Activated CD8-positive, alpha-beta memory T cell treated with anti-CD3 and anti-CD28 coated beads, Interleukin-2, amount 50 U/mL, for 48 hours (primary cell): ENCODE measurements around the gene PLEKHG7.
"Not testable (repeated sequence)": the region's sequence is repeated elsewhere in the genome, so short reads cannot be mapped to it uniquely, and the experiment has no call there.

Experiments used
- DNase-seq: peaks from one replicate; pipeline ENCODE4 v3.0.0-alpha.2; 2020

The PLEKHG7 gene

DNA sequence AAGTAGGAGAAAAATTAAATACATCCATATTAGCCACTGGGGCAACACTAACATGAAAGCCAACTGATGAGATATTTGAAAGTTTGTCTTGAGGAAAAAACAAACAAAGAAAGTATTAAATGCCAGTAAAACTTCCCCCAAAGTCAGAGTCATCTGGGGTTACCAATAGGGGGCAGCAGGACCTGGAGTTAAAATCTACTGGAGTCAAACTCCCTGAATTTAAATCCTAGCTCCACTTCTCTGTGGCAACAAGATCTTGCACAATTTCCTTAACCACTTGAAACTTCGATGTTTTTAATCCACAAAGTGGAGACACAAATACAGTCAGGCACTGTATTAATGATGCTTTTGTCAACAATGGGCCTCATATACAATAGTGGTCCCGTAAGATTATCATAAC is 14.4 kb downstream of the PLEKHG7 start:
- DNase-seq = no peak

- no peak for DNase-seq
Observed at GRCh38 chr12:92718483-92718990, 15.7 kb downstream of the PLEKHG7 start.

DNA sequence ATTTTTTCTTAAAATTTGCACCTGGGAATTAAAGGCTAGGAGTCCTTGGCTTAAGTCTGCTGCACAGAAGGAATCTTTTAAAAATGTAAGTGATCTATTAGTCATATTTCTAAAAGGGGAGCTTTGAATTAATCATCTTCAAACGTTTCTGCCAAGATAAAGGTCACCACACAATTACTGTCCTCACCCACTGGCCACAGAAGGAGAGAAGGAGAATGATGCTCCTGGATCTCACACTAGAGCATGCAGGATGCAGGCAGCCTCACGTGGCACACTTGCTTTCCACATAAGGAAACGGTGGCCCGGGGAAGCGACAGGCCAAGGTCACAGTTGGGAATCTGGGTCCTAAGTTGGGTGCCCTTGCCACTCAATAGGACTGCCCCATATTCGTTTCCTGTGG is 16.9 kb downstream of the PLEKHG7 start:
- DNase-seq = no peak

DNA sequence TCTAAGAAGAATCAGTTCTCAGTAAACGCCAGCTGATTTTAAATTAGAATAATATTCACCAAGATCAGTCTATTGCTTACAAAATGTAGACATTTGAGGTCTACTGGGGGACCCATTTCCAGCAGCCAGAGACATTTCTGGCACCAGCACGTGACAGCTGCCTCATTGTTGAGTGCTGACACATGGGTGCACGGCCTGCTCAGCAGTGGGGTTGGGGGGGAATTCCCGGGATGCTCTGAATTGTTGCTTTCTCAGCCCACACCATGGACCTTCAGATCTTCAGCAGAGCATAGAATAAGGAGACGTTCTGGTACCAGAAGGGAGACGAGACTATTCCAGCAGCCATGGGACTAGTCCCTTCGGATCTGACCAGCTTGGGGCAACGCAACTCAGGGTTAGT is 18.3 kb downstream of the PLEKHG7 start:
- no peak for DNase-seq

GRCh38 chr12:92721656-92722055 is 18.9 kb downstream of the PLEKHG7 start:
- DNase-seq = no peak

DNA sequence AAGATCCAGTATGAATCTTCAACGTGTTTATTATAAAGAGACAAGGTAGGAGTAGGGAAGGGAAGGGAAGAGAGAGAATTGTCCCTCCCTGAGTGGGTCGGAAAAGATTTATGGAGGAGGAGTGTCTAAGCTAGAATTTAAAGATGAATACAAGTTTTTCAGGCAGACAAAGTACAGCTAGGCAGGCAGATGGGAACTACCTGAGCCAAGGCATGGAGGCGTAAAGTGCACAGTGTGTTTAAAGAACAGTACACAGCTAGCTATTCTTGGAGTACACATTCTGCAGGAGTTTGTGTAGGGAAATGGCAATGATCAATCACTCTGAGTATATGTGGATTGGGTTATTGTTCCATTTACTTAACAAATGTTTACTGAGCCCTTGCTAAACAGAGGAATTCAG is 20.1 kb downstream of the PLEKHG7 start:
- DNase-seq = no peak

GRCh38 chr12:92726850-92727249 is 24.1 kb downstream of the PLEKHG7 start:
- DNase-seq = no peak

GRCh38 chr12:92729773-92730305 is 27.1 kb downstream of the PLEKHG7 start:
- DNase-seq = no peak

GRCh38 chr12:92730758-92731157 is 28.0 kb downstream of the PLEKHG7 start:
- no peak for DNase-seq

DNA sequence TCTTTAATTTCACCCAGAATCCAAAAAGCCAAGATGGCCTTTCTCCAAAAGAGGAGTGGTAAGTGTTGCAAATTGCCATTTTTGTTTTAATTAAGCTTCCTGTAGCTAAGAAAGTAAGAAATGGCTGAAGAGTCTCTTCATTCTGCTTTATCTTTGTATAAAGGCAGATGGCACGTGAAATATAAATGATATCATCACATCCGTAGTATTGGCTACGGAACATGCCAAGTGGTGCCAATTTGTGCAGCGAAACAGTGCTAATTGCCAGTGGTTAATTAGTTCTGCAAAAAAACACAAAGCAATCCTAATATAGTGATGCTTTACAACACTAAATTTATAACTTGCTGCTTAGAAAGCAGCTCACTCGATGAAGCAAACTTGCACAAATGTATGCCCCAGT is 29.4 kb downstream of the PLEKHG7 start:
- no peak for DNase-seq

GRCh38 chr12:92732716-92733115 is 29.9 kb downstream of the PLEKHG7 start:
- DNase-seq = no peak

GRCh38 chr12:92733181-92733580 is 30.4 kb downstream of the PLEKHG7 start:
- DNase-seq = no peak

GRCh38 chr12:92733661-92734060 is 30.9 kb downstream of the PLEKHG7 start:
- DNase-seq = no peak

DNA sequence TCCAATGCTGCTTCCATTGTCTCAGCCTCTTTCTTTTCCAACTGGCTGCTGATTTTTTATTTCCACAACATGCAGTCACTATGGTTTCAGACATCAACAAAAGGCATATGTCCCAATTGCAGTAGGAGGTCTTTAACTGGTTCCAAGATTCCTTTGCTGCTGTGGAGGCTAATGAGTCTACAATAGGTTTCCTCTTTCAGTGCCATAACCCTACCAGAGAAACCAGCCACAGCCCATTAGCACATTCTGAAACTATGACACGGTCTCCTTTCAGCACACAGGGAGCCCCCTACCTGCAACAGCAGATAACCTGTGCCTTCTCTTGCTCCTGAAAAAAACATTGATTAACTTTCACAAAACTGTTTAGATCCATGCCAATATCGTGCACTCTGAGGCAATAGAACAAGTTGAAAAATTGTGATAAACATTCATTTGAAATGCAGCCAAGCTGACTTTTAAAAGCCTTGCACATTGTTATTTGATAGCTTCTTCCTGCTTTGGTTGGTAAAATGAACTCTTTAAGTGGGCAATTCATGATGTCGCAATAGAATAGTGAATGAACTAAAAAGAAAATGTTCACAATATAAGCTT is 32.4 kb downstream of the PLEKHG7 start:
- DNase-seq = no peak

GRCh38 chr12:92736605-92737004 is 33.8 kb downstream of the PLEKHG7 start:
- DNase-seq = no peak

DNA sequence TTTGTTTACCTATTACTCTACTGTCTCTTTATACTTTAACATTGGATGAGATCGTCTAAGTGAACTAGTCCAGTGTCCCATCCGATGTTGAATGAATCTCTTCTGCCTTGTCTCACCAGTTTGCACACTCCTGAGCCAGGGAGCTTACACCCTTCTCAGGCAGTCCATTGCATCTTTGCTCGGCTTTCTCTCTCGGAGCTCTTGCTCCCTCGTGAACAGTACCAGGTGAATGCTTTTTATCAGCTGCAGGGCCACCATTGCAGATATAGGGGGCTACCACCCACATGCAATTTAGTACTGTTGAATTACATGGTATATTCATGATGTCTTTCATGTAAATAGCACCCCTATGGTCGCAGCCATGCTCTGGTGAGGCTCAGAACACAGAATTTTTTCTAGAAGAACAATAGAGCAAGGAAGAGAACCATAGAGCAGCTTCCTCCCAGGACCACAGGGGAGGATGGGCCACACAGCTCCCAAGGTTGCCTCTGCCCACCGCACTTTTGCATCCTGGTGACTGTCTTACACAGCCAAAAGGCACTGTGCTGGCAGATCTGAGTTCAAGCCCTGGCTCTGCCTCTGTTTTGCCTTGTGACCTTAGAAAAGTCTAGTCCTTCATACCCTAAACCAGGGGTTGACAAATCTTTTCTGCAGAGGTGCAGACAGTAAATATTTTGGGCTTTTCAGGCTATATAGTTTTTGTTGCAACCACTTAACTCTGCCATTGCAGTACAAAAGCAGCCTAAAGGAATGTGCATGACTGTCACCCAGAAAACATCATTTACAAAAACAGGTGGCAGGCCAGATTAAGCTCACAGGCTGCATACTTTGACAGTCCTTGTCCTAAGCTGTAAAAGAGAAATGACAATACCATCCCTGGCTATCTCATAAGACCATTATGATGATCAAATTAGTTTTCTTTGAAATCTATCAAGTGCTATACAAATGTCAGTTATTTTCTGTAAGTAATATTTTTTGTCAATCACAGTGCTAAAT is 35.4 kb downstream of the PLEKHG7 start:
- DNase-seq = no peak

GRCh38 chr12:92739113-92739512 is 36.3 kb downstream of the PLEKHG7 start:
- DNase-seq = no peak

- no peak for DNase-seq
Observed at GRCh38 chr12:92740411-92740810, 37.6 kb downstream of the PLEKHG7 start.

- DNase-seq = no peak
Observed at GRCh38 chr12:92743026-92743425, 40.2 kb downstream of the PLEKHG7 start.

DNA sequence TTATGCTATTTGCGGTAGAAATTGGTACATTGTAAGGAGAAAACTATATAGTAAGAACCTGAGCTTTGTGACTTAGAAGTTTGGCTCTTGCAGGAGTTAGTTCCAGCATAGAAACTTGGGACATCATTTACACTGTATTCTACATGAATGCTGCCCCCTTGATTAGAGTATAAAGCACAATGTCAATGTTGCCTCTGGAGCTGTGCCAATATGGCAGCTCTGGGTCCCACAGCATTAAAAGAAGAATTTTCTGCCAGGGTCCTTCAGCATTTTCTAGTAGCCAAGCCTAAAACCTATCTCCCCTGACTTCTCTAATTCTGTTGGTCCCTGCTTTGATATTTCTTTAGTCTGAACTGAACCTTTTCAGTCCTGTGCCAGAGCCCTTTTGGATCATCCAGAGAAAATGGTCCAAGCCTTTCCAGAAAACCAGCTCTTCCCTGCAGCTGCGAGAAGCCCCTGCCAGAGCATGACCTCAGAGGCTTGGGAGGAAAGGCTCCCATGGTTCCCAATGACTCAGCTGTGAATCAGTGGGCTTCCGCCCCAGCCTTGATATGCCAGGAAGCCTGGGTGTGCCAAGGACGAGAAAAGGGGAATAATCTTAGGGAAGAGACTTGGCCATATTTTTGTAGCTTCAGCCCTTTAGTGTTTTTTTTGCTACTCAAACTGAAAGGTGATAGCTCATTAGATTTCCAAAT is 43.2 kb downstream of the PLEKHG7 start:
- DNase-seq = no peak

DNA sequence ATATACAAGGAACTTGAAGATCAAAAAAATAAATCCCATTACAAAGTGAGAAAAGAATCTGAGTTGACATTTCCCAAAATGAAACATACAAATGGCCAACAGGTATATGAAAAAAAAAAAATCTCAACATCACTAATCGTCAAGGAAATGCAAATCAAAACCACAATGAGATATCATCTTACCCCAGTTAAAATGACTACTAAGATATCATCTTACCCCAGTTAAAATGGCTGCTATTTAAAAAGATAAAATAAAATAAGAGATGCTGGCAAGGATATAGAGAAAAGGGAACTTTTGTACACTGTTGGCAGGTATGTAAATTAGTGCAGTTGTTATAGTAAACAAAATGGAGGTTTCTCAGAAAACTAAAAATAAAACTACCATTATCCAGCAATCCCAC is 44.4 kb downstream of the PLEKHG7 start:
- no peak for DNase-seq

DNA sequence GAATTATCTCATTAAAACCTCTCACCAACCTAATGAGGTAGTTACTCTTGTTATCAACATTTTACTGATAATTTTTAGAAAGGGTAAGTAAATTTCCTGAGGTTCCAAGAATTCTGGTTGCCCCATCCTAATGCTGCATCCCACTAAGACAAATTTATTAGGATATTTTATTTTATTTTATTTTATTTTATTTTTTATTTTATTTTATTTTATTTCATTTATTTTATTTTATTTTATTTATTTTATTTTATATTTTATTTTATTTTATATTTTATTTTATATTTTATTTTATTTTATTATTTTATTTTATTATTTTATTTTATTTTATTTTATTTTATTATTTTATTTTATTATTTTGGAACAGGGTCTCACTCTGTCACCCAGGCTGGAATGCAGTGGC is 46.9 kb downstream of the PLEKHG7 start:
- DNase-seq = not testable (repeated sequence)
